NCI-H226 (cell line): Measurements from ENCODE around the gene IFI27L1.

Source experiments
- DNase-seq: peaks from one replicate; pipeline ENCODE4 v3.0.0-alpha.2; 2015

Gene IFI27L1, protein sequence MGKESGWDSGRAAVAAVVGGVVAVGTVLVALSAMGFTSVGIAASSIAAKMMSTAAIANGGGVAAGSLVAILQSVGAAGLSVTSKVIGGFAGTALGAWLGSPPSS

DNA sequence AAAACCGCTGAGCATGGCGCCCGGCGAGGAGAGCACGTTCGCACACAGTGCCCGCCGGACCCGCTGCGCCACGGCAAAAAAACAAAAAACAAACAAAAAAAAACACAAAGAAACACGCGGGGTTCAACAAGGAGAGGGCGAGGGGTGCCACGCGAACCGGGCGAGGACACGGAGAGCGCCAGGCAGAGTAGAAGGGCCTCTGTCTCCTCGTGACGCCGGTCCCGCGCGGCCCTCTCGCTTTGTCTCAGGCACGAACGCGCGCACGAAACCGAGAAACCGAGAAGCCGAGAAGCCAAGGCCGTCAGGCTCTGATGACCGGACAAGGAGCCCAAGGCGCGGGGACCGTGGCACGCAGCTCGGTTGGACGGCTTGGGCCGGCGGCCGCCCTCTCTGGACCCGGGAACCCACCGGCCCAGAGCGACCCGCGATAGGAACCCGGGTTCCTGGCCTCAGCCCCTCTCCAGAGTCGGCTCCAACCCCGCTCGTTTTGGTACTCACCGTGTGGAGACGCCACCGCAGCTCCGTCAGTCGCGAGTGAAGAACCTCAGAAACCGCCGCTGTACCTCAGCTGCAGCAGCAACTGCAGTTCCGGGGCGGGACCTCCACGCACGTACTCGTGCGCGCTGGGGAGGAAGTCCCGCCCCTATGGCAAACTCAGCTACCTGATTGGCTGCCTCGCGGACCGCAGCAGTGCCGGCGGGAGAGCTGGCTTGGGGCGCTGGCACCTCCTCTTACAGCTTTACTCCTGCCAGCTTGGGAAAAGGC is at the start of gene IFI27L1, which contains the start of gene DDX24:
IFI27L1 (plus strand) TSS at position 690 of the 765 bp plus-strand sequence. CDS start 15,628 bp downstream, outside the sequence.
DDX24 (minus strand) TSS at position 582 of the 765 bp plus-strand sequence. CDS start 1,460 bp downstream, outside the sequence.
- DNase-seq: peak; percentile 90

DNA sequence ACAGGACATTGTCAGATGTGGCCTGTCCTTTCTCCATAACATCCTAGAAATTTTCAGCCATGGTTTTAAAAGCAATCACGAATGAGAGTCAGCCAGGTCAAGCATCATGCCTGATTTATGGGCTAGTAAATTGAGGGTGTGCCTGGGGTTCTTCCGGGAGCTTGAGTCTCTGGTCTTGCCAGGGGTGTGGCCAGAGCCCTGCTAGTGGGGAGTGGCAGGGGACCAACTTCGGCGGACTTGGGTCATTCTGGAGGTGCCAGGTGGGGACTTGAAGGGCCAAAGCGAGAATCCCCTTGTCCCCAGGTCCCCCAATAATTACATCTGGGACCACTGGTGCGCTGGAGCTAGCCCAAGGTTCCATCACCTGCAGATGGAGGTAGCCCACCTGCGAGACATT is 49.2 kb upstream of the IFI27L1 start:
- no peak for DNase-seq

DNA sequence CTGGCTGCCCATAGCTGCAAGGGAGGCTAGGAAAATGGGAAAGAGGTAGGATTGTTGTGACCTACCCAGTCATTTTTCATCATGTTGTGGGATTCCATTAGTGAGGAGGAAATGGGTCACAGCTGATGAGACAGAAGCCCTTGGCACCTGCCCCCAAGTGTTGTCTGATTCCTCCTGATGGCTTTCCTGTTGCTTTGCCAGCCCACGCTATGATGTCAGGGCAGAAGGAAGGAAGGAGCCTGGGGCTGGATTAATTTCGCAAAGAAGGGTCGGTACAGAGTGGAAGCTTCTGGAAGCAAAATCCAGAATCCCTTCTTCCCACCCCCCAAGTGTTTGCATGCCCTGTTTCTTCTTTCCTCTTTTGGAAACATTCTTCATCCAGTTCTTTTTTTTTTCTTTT is 46.2 kb upstream of the IFI27L1 start:
- DNase-seq: no peak

DNA sequence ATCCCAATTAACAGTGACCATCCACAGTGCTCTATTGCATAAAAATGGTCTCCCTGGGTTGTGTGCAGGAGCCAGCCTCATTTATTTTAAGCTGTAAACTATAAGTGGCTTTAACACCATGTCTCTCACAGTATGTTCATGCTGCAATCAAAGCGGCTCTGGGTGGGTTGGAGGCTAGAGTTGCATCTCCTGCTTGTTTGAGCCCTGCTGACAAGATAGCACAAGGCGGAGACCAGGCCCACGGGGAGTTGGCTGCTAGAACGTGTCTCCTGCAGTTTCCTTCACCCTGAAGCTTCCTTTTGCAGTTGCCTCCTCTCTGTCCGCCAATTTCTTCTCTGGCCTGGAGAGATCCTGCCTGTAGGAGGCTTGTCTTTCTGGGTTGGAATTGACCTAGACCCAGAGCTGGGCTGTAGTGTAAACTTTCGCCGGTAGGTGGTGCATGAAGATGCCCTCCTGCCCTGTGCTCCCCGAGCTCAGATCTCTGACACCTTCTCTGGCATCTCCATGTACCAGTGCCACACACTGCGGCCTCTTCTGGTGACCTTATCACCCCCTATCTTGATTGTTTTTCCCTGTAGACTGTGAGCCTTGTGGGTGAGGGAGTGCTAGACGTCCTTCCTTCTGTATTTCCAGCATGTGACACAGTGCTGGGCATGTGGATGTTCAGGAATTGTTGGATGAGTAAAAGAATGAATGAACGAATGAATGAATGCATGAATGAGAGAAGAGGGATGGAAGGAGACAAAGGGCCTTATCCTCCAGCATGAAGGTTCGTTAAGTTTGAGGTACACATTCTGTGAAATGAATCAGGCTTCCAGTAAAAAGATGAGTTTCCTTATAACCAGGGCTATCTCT is 44.6 kb upstream of the IFI27L1 start:
- peak; percentile 40 for DNase-seq

DNA sequence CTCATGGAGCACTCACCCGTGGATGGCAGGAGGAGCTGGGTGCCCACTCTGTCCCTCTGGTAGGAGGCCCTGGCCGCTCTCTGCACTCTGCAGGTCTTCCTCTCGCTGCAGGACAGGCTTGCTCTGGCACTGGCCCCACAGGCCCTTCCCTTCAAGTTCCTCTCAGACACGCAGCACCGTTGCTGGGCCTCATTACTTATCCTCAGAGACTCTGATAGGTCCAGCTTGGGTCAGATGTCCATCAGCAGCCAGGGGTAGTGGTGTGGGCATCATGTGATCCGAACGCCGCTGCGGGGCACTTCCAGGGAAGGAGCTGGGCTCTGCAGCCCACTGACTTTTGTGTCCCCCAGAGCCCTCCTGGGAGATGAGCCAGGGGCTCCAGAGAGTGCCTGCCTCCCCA is 43.2 kb upstream of the IFI27L1 start:
- no peak for DNase-seq

DNA sequence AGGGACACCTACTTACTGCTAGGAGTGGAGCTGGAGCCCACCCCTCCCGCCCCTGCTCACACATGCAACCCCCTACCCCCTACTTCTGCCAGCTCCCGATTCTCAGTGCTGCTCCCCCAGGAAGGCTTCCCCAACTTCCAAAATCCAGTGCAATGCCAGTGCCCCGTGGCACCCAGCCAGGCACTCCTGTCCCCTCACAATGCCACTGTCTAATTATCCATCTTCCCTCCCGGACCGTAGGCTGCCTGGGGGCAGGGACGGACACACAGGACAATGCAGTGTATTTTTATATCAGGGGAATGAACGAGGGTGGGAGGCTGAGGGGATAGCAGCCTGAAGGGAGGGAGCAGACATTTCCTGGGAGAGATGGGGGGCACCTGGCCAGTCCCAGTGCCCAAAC is 42.6 kb upstream of the IFI27L1 start:
- no peak for DNase-seq

DNA sequence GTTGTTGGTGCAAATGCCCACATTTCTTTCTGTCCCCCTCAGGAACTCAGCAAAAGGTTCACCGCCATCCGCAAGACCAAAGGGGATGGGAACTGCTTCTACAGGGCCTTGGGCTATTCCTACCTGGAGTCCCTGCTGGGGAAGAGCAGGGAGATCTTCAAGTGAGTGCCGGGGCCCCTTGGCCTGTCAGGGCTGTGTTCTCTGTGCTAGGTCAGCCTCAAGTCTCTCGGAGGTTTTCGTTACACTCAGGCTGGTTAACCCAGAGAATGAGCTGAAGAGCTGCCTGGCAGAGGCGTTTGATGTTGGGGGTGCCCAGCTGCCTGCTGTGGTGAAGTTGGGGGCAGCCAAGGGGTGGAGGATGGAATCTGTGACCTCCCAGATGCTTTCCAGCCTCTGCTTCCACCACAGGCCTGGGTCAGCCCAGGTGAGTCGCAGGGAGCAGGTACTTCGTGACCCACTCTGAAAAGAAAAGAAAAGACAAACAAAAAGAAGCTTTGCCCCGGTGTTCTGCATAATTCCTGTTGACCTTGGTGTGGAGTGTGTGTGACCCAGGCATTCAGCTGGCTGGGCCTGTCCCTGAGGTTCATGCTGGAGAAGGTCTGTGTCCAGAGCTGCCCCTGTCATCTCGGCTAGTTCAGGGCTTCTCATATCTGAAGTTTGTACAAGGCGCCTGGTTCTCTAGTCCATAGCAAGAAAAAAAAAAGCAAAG is 42.0 kb upstream of the IFI27L1 start:
- no peak for DNase-seq

DNA sequence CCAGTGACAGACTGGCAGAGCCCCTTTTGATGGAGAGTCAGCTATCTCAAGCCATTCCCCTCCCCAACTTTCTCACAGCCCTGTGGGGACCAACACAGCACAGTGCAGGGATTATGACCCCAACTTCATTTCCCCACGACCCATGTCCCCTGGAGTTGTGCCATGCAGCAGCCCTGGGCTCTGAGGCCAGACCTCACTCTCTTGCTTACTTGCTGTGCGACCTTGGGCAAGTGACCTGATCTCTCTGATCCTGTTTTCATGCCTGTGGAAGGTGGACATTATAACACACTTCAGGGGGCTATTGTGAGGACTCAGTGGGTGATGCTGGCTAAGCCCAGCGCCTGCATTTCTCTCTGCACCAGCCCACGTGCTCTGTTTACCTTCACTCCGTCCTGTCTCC is 40.9 kb upstream of the IFI27L1 start:
- DNase-seq: no peak

DNA sequence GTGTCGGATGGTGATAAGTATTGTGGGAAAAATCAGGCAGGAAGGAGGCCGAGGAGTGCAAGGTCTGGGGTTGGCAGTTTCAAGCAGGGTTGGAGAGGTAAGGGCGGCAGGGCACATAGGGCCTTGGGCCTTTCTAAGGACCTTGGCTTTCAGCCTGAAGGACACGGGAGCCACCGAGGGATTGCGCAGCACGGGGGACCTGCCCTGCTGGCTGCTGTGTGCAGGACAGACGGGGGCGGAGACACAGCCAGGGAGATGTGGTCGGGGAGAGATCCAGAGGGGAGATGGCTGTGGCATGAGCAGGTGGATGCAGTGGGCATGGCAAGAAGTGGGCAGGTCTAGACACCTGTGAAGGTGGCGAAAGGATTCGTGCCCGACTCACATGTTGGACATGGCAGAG is 40.3 kb upstream of the IFI27L1 start:
- DNase-seq: no peak

DNA sequence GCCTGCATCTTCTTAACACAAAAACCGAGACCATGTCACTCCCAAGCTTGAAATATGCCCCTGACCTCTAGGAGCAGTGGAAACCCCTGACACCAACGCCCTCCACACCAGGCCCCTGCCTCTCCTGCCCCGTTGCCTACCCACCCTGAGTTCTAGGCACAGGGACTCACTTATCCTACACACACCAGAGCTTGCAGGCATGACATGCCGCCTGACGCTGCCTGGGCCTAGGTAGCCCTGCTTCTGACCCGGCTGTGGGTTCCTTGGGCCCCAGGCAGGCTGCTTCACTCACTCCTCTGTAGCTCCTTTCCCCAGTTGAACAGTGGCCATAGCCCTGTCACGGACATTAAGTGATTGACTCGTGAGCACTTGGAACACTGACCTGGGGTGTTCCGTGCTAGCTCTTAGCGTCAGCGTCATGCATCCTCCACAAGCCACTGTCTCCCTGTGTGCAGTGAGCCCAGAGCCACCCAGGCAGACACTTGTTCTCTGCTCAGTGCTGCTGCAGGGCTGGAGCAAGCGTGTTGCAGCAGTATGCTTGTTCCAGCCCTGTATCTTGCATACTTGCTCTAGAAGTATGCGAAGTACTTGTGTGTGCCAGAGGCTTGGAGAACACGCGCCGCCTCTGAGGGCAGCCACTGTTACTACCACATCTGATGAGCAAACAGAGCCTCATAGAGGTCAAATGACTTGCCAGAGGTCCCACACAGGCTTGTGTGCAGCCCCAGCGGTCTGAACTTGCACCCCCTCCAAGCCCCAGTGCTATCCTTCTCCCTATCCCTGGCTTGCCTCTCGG is 39.4 kb upstream of the IFI27L1 start:
- DNase-seq: no peak

DNA sequence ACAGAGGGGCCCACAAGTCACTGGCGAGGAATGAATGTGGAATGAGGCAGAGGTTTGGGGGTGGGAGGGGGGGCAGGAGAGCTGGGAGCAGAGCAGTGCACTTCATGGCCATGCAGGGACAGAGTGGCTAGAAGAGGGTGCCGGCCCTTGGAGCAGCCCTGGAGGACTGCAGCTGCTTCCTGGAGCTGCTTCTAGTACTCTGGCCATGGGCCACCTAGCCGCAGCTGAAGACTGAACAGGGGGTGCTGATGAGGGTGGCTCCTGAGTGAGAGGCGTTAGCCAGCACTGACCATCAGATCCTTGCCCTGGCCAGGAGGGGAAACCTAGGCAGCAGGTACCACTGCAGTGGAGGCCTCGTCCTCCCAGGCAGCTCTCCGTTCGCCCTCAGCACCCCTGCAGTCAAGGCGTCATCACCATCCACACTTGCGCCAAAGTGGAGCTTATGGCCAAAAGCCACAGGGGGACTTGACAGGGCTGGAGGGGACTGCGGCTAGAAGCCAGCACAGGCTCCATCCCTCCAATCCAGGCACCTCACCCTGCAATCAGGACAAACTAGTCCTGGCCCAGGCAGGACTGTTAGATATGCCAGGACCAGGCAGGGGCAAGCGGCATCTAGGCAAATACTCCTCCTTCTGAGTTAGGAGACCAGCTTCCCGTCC is 38.5 kb upstream of the IFI27L1 start:
- no peak for DNase-seq

DNA sequence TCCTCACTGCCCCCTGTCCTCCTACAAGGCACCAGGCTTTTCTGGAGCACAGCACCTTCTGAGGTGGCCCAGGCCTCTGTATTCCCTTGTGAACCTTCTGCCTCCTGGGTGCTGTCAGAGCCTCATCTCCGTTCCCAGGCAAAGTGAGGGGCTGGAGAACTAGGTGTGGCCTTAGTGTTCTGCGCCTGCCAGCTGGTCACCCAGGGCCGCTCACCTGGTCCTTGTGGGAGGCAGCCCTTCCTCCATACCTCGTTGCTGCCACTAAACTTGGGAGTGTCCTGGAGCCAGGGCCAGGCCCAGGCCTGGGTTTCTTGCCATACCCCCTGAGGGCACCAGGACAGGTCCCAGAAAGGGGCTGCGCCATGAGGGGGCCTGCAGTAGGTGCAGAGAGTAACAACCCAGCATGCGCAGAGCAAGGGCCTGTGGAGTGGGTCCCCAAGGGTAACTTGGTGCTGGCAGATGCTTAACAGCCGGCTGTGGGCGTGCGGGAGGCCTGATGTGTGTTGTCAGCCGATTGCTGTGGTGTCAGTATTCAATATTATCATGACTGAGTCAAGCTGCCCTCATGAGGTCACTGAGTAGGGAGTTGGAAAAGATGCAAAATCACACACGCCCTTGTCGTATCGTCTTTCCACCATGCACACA is 37.9 kb upstream of the IFI27L1 start:
- DNase-seq: no peak

DNA sequence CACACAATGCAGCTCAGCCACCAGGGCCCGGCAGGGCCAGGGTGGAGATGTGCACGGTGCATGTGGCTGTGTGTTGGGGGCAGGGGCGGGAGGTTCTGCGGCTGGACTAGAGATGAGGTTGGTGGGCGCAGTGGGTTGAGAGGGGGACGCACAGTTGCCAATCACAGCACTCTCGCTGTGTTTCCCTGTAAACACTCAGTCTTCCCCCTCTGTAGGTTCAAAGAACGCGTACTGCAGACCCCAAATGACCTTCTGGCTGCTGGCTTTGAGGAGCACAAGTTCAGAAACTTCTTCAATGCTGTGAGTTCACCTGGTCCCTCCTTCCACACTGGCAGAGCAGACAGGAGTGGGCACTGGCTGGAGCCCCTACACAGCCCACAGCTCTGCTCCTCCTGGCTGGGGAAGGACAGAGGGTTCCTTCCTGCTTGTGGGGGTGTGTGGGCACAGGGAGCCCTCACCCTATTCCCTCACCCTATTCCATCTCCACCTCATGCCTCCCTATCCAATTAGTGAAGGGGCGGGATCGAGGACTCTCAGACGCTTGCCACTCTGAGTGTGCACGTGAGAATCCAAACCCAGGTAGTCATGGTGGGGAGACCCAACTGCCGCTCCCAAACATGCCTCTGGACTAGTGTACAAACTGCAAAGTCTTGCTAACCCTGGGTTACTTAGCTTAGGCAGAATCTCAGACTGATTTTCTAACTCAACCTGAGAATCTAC is 37.2 kb upstream of the IFI27L1 start:
- DNase-seq: no peak

DNA sequence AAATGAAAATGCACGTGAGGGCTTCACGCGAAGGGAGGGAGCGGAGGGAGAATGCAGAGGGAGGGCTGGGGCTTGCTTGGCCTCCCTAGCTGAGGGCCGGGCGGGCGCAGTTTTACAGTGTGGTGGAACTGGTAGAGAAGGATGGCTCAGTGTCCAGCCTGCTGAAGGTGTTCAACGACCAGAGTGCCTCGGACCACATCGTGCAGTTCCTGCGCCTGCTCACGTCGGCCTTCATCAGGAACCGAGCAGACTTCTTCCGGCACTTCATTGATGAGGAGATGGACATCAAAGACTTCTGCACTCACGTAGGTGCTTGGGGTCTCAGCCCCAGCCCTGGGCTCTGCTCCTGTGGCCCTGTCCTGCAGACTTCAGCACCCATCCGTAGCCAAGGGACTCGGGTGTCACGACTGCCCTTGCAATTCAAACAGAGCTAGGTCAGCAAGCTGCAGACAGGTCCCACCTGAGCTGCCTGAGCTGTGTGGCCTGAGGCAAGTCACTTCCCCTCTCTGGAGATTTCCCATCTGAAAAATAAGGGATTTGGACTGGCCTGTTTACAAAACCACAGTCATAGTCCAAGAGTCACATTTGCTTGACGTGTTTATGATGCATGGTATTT is 36.5 kb upstream of the IFI27L1 start:
- DNase-seq: no peak

DNA sequence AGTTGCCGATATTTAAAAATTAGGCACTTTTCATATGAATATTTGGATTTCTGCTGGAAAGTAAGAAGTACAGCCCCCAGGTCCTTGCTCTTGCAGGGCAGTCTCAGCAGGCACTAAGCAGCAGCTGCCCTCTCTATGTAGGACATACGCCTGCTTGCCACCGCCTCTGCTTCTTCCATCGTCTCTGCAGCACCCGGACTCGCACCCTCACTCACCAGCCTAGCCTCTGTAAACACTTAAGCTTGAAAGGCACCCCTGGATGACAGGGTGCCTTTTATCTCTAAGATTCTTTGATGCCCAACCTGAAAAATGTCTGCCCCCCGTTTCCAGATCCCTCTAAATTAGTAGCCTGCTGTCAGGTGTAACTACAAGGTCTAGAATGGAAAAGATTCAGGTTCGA is 36.0 kb upstream of the IFI27L1 start:
- DNase-seq: no peak

DNA sequence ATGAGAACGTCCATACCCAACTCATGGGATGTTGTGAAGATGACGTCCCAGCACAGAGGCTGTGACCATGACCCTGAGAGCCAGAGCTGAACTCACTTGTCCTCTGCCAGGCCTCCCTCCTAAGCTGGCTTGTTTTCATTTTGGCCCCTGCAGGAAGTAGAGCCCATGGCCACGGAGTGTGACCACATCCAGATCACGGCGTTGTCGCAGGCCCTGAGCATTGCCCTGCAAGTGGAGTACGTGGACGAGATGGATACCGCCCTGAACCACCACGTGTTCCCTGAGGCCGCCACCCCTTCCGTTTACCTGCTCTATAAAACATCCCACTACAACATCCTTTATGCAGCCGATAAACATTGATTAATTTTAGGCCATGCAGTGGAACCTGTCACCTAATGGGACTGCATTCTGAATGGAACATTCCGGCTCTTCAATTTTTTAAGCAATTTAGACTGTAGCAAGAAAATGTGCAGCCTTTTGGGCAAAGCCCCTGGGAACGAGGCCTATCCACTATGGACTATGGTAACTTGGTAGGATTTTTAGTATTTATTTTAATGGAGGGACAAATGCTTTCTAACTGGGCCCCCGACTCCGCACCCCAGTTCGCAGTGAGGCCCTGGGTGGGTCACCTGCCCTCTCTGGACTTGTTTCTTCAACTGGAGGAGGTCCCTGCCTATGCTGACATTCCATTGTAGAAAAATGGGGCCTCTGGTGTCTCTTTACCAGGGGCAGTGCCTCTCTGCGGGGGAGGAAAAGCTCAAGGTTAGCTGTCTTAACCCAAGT is 35.4 kb upstream of the IFI27L1 start:
- no peak for DNase-seq

DNA sequence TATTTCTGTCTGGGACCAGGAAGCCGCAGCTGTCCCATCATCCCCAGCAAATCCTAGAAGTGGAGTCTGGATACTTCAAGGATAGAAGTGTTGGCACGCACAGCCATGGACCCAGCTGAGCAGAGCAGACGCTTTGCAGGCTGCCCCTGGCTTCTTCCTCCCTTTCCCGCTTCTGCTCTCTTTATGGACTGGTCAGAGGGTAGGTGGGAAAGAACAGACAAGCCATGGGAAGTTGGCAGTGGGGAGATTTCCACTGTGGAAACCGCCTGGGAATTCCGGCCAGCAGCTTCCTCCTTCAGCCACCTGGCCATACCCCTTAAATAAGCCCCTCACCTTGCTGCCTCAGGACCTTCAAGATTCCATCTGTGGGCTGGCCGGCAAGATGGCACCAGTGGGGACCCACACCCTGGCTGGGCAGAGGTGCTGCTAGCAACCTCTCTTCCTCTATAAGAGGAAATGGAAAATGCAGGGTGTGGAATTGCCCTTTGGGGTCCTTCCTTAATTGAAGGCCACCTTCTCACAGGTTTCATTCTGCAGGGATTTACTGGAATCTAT is 34.3 kb upstream of the IFI27L1 start:
- DNase-seq: no peak

DNA sequence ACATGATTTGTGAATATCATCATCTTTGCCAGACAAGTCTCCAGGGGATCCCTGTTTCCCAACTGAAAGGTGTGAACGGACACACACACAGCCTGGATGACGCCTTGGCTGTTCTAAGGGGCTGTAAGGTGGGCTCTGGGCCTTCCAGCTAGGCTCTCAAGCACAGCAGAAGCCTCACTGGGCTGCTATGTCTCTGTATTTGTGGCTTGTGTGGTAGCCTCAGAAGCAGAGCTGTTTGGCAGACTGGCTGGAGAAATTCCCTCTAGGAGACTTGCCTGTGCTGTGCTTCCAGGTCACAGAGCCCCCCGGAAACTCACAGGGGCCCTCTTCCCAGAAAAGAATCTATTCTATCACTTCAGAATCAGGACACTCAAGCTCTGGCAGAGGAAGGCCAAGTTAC is 33.5 kb upstream of the IFI27L1 start:
- no peak for DNase-seq
